BJ (cell line): ENCODE results near the gene SREBF2. TPM values are rescaled to one million over a fixed set of nuclear protein-coding genes. Genes with fewer than 3 reads are reported as not detected.

ENCODE experiments used
- CTCF ChIA-PET: fragments of 350-600 bp; formaldehyde crosslinking; extraction: SDS; loops from one replicate; lab custom pipeline; 2021; ENCODE audit warnings: antibody characterized with exemption, inconsistent platforms; lab: Yijun Ruan, JAX
- POLR2A ChIA-PET: fragments of 300-600 bp; sonication (Branson Sonifier 250); formaldehyde crosslinking; extraction: SDS; loops from one replicate; lab custom pipeline; 2021; ENCODE audit warnings: antibody characterized with exemption; lab: Charles Lee
- DNase-seq: peaks from one replicate; pipeline ENCODE4 v3.0.0-alpha.2; 2011; ENCODE audit warnings: low read depth
- H3K27me3 ChIP-seq: 2 replicates; pipeline ENCODE4 v1.6.0; 2011; ENCODE audit warnings: low read length; ENCODE audit not compliant: control insufficient read depth, insufficient read depth
- H3K36me3 ChIP-seq: 2 replicates; pipeline ENCODE4 v1.5.1; 2011; ENCODE audit warnings: low read length; ENCODE audit not compliant: control insufficient read depth, insufficient read depth
- H3K4me3 ChIP-seq: 2 replicates; pipeline ENCODE4 v1.5.1; 2011; ENCODE audit warnings: low read depth, mild to moderate bottlenecking, control low read depth, low read length
- CTCF ChIP-seq: IDR thresholded peaks from 2 replicates; pipeline ENCODE4 v1.5.1; 2011; ENCODE audit warnings: low read depth, mild to moderate bottlenecking, control low read depth, inconsistent platforms, low read length, moderate library complexity; ENCODE audit not compliant: insufficient read depth
- polyA plus RNA-seq: library from polyadenylated mRNA; depleted of rRNA; stranded (reverse); fragments of >200 nt; gene quantifications from 2 replicates; pipeline ENCODE4 v1.2.3, GENCODE V29; 2011

Gene SREBF2
- polyA plus RNA-seq, 1 experiment, result 26.2 TPM

- Histone ChIP-seq H3K27me3 (no peaks in the 10 kb centered on the region), H3K4me3 (no peak overlapping the region), H3K36me3 (no peaks in the 10 kb centered on the region)
- no peak for DNase-seq
- ChIA-PET CTCF (interaction anchor here (0.6 to 1.4 kb wide), 2 partner anchors 8 to 192 kb away, joined by 4 read pairs; no protein-coding TSS in a partner anchor), POLR2A (no interaction called here)
- no peak for TF ChIP-seq CTCF
Observed at GRCh38 chr22:41932353-41932752, 99.4 kb downstream of the SREBF2 start.

GRCh38 chr22:41933411-41934177 lies 100.7 kb downstream of the SREBF2 start:
- no peak for TF ChIP-seq CTCF
- Histone ChIP-seq H3K4me3 (no peak overlapping the region), H3K36me3 (no peaks in the 10 kb centered on the region), H3K27me3 (no peaks in the 10 kb centered on the region)
- ChIA-PET CTCF (interaction anchor here (1.0 to 1.7 kb wide), 4 partner anchors 7 to 187 kb away, joined by 3 to 6 read pairs (median 5); no protein-coding TSS in a partner anchor), POLR2A (no interaction called here)
- DNase-seq, result no peak

- Histone ChIP-seq H3K27me3 (no peaks in the 10 kb centered on the region), H3K36me3 (no peaks in the 10 kb centered on the region; the same call in 1 of the 2 replicates), H3K4me3 (no peak overlapping the region)
- TF ChIP-seq CTCF, result no peak
- POLR2A ChIA-PET, result no interaction called here
- no peak for DNase-seq
- CTCF ChIA-PET, result interaction anchor here (1.0 to 1.7 kb wide), 3 partner anchors 9 to 188 kb away, joined by 3 to 6 read pairs (median 6); no protein-coding TSS in a partner anchor
Observed at GRCh38 chr22:41934284-41935014, 101.5 kb downstream of the SREBF2 start.

DNA sequence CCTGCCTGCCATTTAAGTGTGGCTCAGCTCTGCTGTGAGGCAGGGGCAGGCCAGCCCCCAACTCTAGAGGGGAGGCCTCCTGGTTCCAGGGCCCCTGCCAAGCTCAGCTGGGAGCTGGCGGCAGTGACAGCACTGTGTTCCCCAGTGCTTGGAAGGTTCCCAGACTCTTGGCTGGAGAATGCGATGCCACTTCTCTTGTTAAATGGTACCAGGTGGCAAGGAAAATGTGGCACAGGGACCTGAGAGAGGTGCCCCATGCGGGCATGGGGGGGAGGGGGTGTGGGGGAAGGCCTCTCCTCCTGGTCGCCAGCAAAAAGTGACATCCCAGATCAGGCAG lies 102.1 kb downstream of the SREBF2 start:
- no peaks in the 10 kb centered on the region; the same call in 1 of the 2 replicates for H3K36me3 ChIP-seq
- H3K27me3 ChIP-seq, result no peaks in the 10 kb centered on the region
- no peak for DNase-seq
- ChIA-PET POLR2A (no interaction called here), CTCF (interaction anchor here (1.0 to 1.7 kb wide), 3 partner anchors 9 to 189 kb away, joined by 3 to 6 read pairs (median 6); no protein-coding TSS in a partner anchor)
- TF ChIP-seq CTCF, result no peak
- no peak overlapping the region for H3K4me3 ChIP-seq

- no peaks in the 10 kb centered on the region for H3K27me3 ChIP-seq
- no peak for TF ChIP-seq CTCF
- DNase-seq, result no peak
- H3K4me3 ChIP-seq, result no peak overlapping the region
- CTCF ChIA-PET, result interaction anchor here (0.6 to 3.0 kb wide), 3 partner anchors 10 to 189 kb away, joined by 3 to 12 read pairs (median 6); no protein-coding TSS in a partner anchor
- POLR2A ChIA-PET, result no interaction called here
- no peaks in the 10 kb centered on the region; the same call in 1 of the 2 replicates for H3K36me3 ChIP-seq
Observed at GRCh38 chr22:41935509-41935908, 102.6 kb downstream of the SREBF2 start.
